GM12891 (cell line): ENCODE data around the gene SDC4.

Source experiments
- PAX5 ChIP-seq: IDR thresholded peaks from 2 replicates; pipeline ENCODE4 v1.6.1; 2011; ENCODE audit warnings: low read length, moderate library complexity, mild to moderate bottlenecking; ENCODE audit not compliant: insufficient read depth, severe bottlenecking
- POLR2A ChIP-seq: IDR thresholded peaks from 2 replicates; pipeline ENCODE4 v1.6.1; 2011; ENCODE audit warnings: low read depth, low read length, control low read depth
- POLR2AphosphoS5 ChIP-seq: IDR thresholded peaks from 2 replicates; pipeline ENCODE4 v1.6.1; 2011; ENCODE audit warnings: low read depth, low read length, control low read depth
- POU2F2 ChIP-seq: IDR thresholded peaks from 2 replicates; pipeline ENCODE4 v1.6.1; 2011; ENCODE audit warnings: low read depth, mild to moderate bottlenecking, control low read depth, low read length, moderate library complexity
- SPI1 ChIP-seq: IDR thresholded peaks from 2 replicates; pipeline ENCODE4 v1.6.1; 2011; ENCODE audit warnings: low read depth, low read length, control low read depth
- TAF1 ChIP-seq: IDR thresholded peaks from 2 replicates; pipeline ENCODE4 v1.6.1; 2011; ENCODE audit warnings: low read depth, low read length, control low read depth

GRCh38 chr20:45325371-45325770, 22.9 kb downstream of the SDC4 start:
- TF ChIP-seq TAF1 (no peak), POLR2A (no peak), POLR2AphosphoS5 (no peak), SPI1 (no peak), POU2F2 (no peak), PAX5 (no peak)
